A549 (cell line): ENCODE data around the gene PRDM12.

Source experiments
- ATOH8 ChIP-seq: fragments of 250-450 bp; sonication (Bioruptor Pico); IDR thresholded peaks from 2 replicates; pipeline ENCODE4 v1.5.0; 2020; ENCODE audit warnings: low read depth, mild to moderate bottlenecking, moderate library complexity
- CEBPB ChIP-seq, 2 experiments: fragments of >200 bp in 1 of 2; sonication (Bioruptor Twin) in 1 of 2; formaldehyde crosslinking in 1 of 2; IDR thresholded peaks; 2 replicates each; pipeline ENCODE4 v1.6.1; 2012 to 2016
- CHD2 ChIP-seq: fragments of 150-350 bp; IDR thresholded peaks from 2 replicates; pipeline ENCODE4 v1.6.1; 2014; ENCODE audit warnings: low read length; ENCODE audit not compliant: partially characterized antibody
- CTCF ChIP-seq: fragments of >200 bp; sonication (Bioruptor Twin); formaldehyde crosslinking; IDR thresholded peaks from 3 replicates; pipeline ENCODE4 v1.5.1; 2016
- FOSL2 ChIP-seq, 2 experiments: fragments of 450-650 bp in 1 of 2; fragments of >200 bp in 1 of 2; sonication (Bioruptor Twin) in 1 of 2; formaldehyde crosslinking; IDR thresholded peaks; 2 replicates each; pipeline versions ENCODE4 v1.5.0 to v1.6.1; 2016 to 2020; ENCODE audit warnings: mild to moderate bottlenecking in 1 of 2, moderate library complexity in 1 of 2
- HOXA7 ChIP-seq: fragments of 250-450 bp; sonication (Bioruptor Pico); IDR thresholded peaks from 2 replicates; pipeline ENCODE4 v1.5.0; 2020; ENCODE audit warnings: mild to moderate bottlenecking, moderate library complexity
- MAFK ChIP-seq: fragments of 450-650 bp; IDR thresholded peaks from 2 replicates; pipeline ENCODE4 v1.6.1; 2014; ENCODE audit not compliant: partially characterized antibody
- POLR2A ChIP-seq: IDR thresholded peaks from 2 replicates; pipeline ENCODE4 v1.6.1; 2012; ENCODE audit warnings: mild to moderate bottlenecking, low read length
- SMC3 ChIP-seq: fragments of >200 bp; sonication (Bioruptor Twin); formaldehyde crosslinking; IDR thresholded peaks from 3 replicates; pipeline ENCODE4 v1.6.1; 2018; ENCODE audit warnings: inconsistent platforms
- TP53 ChIP-seq: fragments of 250-450 bp; sonication (Bioruptor Pico); IDR thresholded peaks from 2 replicates; pipeline ENCODE4 v1.5.0; 2021; ENCODE audit warnings: mild to moderate bottlenecking, moderate library complexity
- ZNF302 ChIP-seq: fragments of 250-450 bp; sonication (Bioruptor Pico); IDR thresholded peaks from 2 replicates; pipeline ENCODE4 v1.9.0; 2021; ENCODE audit warnings: inconsistent platforms, mild to moderate bottlenecking, moderate library complexity
- TF ChIP-seq, protein P1 (sequence below): fragments of 200-600 bp; sonication (generic); IDR thresholded peaks from 2 replicates; pipeline ENCODE4 v1.6.1; 2016; ENCODE audit warnings: antibody characterized with exemption, mild to moderate bottlenecking, moderate library complexity

- TF ChIP-seq CTCF (no peak), ATOH8 (CRISPR knock-in tag) (no peak), CEBPB (IDR thresholded peaks at IDR 0.05) (no peak), TP53 (CRISPR knock-in tag) (no peak), FOSL2 (IDR thresholded peaks at IDR 0.05) (no peak), FOSL2 (CRISPR knock-in tag; IDR thresholded peaks at IDR 0.05) (no peak), CHD2 (no peak), HOXA7 (no peak), POLR2A (no peak), SMC3 (no peak), ZNF302 (CRISPR knock-in tag) (no peak), MAFK (no peak)
- TF ChIP-seq, protein P1, sequence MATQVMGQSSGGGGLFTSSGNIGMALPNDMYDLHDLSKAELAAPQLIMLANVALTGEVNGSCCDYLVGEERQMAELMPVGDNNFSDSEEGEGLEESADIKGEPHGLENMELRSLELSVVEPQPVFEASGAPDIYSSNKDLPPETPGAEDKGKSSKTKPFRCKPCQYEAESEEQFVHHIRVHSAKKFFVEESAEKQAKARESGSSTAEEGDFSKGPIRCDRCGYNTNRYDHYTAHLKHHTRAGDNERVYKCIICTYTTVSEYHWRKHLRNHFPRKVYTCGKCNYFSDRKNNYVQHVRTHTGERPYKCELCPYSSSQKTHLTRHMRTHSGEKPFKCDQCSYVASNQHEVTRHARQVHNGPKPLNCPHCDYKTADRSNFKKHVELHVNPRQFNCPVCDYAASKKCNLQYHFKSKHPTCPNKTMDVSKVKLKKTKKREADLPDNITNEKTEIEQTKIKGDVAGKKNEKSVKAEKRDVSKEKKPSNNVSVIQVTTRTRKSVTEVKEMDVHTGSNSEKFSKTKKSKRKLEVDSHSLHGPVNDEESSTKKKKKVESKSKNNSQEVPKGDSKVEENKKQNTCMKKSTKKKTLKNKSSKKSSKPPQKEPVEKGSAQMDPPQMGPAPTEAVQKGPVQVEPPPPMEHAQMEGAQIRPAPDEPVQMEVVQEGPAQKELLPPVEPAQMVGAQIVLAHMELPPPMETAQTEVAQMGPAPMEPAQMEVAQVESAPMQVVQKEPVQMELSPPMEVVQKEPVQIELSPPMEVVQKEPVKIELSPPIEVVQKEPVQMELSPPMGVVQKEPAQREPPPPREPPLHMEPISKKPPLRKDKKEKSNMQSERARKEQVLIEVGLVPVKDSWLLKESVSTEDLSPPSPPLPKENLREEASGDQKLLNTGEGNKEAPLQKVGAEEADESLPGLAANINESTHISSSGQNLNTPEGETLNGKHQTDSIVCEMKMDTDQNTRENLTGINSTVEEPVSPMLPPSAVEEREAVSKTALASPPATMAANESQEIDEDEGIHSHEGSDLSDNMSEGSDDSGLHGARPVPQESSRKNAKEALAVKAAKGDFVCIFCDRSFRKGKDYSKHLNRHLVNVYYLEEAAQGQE = no peak
These were observed 4.1 kb upstream of the PRDM12 start for GRCh38 chr9:130660326-130660682.
